GM12874 (cell line): ENCODE results near the gene PRKAG3.

Experiments used
- CTCF ChIP-seq: IDR thresholded peaks from 2 replicates; pipeline ENCODE4 v1.5.1; 2011; ENCODE audit warnings: low read depth, mild to moderate bottlenecking, control low read depth, low read length, moderate library complexity; ENCODE audit not compliant: insufficient read depth

Gene PRKAG3

DNA sequence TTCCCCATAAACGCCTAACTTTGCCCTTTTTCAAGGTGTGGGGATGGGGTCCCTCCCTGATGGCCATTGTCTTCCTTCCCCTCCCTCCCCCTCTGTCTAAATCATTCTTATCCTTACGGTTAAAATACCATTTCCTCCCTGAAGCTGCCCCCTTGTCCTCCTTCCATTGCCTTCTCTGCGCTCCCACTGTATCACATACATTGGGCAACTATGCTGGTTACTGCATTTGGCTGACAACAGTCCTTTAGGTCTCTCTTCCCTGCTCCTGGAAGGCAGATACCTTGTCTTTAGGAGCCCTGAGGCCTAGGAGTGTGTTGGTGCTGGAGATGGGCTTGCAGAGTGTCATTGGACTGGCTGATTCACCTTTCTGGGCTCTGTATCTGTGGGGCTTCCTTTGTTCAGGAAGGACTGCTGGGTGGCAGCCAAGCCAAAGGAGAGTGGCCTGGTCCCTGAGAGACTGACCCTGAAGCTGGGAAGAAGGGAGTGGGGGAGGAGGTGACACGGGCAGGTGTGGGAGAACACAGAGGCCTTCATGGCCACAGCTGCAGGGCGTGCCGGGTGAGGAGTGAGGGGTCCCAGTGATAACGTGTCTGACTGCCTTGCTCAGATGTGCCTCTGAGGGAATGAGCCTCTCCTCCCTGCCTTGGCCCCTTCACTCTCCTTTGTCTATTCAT is 30.2 kb upstream of the PRKAG3 start:
- no peak for TF ChIP-seq CTCF

- no peak for TF ChIP-seq CTCF
Measured at GRCh38 chr2:218860950-218861381, 29.4 kb upstream of the PRKAG3 start.

GRCh38 chr2:218859988-218860831 is 28.6 kb upstream of the PRKAG3 start:
- no peak for TF ChIP-seq CTCF

- no peak for TF ChIP-seq CTCF
Measured at GRCh38 chr2:218859556-218859987, 28.0 kb upstream of the PRKAG3 start, which contains the start of gene WNT6. Gene WNT6 (plus strand): TSS chr2:218859805. CDS start chr2:218860038, 233 bp downstream.

- TF ChIP-seq CTCF: no peak
Measured at GRCh38 chr2:218858671-218859555, 27.3 kb upstream of the PRKAG3 start.

DNA sequence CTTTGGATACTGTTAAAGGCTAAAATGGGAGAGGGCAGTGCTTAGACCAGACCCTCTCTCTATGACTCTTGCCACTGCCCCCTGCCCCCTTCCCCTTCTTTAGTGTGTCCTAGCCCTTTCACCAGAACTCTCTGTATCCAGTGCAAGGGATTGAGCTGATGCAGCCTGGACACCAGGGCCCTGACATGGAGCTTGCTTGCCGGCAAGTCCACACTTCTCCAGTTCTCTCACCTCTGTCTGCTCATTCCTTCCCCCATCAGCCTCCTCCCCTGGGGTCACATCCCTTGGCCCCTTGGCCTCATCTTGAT is 26.5 kb upstream of the PRKAG3 start:
- TF ChIP-seq CTCF: no peak
